ENCODE results near the gene KCNIP1. TPM values are rescaled to one million over a fixed set of nuclear protein-coding genes. Genes with fewer than 3 reads are reported as not detected.

KCNIP1 gene
- total RNA-seq, 1 donor from 2014 or later: 14.5 TPM

- no peak for DNase-seq
Observed at GRCh38 chr5:170720984-170721383, 217.2 kb downstream of the KCNIP1 start.

GRCh38 chr5:170721681-170722080 lies 217.9 kb downstream of the KCNIP1 start:
- no peak for DNase-seq

- no peak for DNase-seq
Observed at GRCh38 chr5:170722316-170722715, 218.5 kb downstream of the KCNIP1 start.

GRCh38 chr5:170731052-170731451 lies 227.2 kb downstream of the KCNIP1 start:
- no peak for DNase-seq

- no peak for DNase-seq
Observed at GRCh38 chr5:170732685-170733084, 228.9 kb downstream of the KCNIP1 start.

- DNase-seq: no peak
Observed at GRCh38 chr5:170736966-170737365, 233.1 kb downstream of the KCNIP1 start.

GRCh38 chr5:170737591-170737990 lies 233.8 kb downstream of the KCNIP1 start:
- no peak for DNase-seq

- DNase-seq: no peak
Observed at GRCh38 chr5:170738840-170739239, 235.0 kb downstream of the KCNIP1 start.

GRCh38 chr5:170739446-170739845 lies 235.6 kb downstream of the KCNIP1 start:
- DNase-seq: no peak

- no peak for DNase-seq
Observed at GRCh38 chr5:170740551-170741205, 236.9 kb downstream of the KCNIP1 start.

- DNase-seq: no peak
Observed at GRCh38 chr5:170741801-170742200, 238.0 kb downstream of the KCNIP1 start.

GRCh38 chr5:170743876-170744212 lies 240.0 kb downstream of the KCNIP1 start:
- no peak for DNase-seq

GRCh38 chr5:170745481-170746071 lies 241.8 kb downstream of the KCNIP1 start:
- no peak for DNase-seq

GRCh38 chr5:170746075-170746960 lies 242.5 kb downstream of the KCNIP1 start:
- DNase-seq: no peak

GRCh38 chr5:170746961-170747340 lies 243.1 kb downstream of the KCNIP1 start:
- DNase-seq: no peak

GRCh38 chr5:170747357-170747756 lies 243.5 kb downstream of the KCNIP1 start:
- no peak for DNase-seq

- no peak for DNase-seq
Observed at GRCh38 chr5:170747851-170748250, 244.0 kb downstream of the KCNIP1 start.

- no peak for DNase-seq
Observed at GRCh38 chr5:170748951-170749471, 245.2 kb downstream of the KCNIP1 start.

- no peak for DNase-seq
Observed at GRCh38 chr5:170749911-170750431, 246.2 kb downstream of the KCNIP1 start.

- DNase-seq: no peak
Observed at GRCh38 chr5:170750791-170751190, 247.0 kb downstream of the KCNIP1 start.

- no peak for DNase-seq
Observed at GRCh38 chr5:170751631-170752030, 247.8 kb downstream of the KCNIP1 start.

- no peak for DNase-seq
Observed at GRCh38 chr5:170752257-170753215, 248.7 kb downstream of the KCNIP1 start.

All from occipital lobe (tissue), 2 donors.